CD4-positive, alpha-beta T cell treated with Interferon gamma for 1 hour (primary cell): ENCODE measurements around the gene HTR6.

Source experiments
- DNase-seq: peaks from one replicate; pipeline ENCODE4 v3.0.0-alpha.2; 2020

Gene HTR6

DNA sequence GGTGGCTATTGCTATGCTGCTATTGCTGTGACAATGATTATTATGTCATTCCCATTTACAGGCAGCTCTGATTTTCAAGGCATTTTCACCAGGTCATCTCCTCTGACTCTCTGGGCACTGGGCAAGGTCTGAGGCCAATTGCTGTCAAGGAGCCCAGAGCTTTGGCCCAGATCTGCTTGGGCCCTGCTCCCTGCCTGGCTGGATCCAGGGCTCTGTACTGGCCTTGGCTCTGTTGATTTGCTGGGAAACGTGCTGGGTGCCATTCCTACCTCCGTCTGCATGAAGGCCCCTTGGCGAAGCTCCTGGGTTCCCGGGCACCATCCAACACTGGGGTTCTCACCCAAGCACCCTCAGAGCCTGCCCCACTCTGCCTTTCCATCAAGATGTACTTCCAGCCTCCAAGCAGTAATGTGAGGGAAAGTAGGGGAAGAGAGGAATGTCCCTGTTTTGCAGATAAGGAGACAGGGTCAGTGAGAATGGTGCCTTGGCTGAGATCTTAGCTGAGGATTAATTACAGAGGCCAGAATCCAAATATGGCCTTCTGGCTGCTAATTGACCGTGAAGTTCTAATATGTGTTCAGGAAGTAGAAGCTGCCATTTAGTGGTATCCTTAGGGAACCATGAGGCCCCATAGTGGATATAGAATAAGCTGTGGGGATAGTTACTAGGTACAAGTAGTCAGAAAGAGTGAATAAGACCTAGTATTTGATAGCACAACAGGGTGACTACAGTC lies 63.9 kb downstream of the HTR6 start:
- no peak for DNase-seq

DNA sequence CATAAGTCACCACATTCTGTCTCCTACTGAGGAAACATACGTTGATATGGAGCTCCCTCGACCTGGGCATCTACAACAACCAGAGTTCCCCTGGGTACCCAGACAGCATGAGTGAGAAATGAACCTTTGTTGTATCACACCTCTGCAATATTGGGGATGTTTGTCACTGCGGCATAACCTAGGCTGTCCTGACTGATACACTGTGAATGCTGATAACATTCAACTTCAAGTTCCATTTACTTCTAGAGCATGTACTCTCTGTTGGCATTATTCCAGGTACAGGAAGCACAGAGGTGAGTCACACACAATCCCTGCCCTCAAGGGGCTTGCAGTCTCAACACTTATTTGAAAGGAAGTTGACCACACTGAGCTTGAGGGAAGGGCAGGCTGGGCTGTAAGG lies 65.6 kb downstream of the HTR6 start:
- no peak for DNase-seq
